ENCODE measurements around the gene PAK5.

The PAK5 gene

DNA sequence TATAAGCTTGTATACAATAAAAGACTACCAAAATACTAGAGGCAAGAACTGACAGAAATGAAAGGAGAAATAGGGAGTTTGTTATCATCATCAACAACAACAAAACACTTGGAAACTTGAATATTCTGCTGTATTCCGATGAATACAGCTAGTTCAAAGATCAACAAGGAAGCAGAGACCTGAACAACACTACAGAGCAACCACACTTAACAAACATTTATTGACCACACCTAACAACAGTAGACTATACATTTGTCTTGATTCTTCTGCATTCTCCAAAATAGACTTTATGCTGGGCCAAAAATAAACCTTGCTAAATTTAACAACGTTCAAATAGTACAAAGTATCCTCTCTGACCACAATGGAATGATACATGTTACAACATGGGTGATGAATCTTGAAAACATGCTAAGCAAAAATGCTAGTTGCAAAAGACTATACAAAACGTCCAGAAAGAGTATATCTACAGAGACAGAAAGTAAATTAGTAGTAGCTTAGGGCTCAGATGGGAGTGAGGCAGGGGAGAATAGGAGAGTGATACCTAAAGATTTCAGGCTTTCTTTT is 39.1 kb upstream of the PAK5 start:
- H3K79me2 ChIP-seq = no peaks in the 10 kb centered on the region
- H3K36me3 ChIP-seq (ENCODE audit: control insufficient read depth, insufficient read depth, low read length) = no peaks in the 10 kb centered on the region
- H2AFZ ChIP-seq = no peak overlapping the region
- no peaks in the 10 kb centered on the region for H3K4me1 ChIP-seq
- H3K4me2 ChIP-seq (ENCODE audit: low read length) = no peak overlapping the region
- H3K27ac ChIP-seq = no peak overlapping the region
- H3K9ac ChIP-seq = no peak overlapping the region
- no peak overlapping the region for H3K4me3 ChIP-seq (ENCODE audit: low read depth, low read length)
- TF ChIP-seq, protein P1, sequence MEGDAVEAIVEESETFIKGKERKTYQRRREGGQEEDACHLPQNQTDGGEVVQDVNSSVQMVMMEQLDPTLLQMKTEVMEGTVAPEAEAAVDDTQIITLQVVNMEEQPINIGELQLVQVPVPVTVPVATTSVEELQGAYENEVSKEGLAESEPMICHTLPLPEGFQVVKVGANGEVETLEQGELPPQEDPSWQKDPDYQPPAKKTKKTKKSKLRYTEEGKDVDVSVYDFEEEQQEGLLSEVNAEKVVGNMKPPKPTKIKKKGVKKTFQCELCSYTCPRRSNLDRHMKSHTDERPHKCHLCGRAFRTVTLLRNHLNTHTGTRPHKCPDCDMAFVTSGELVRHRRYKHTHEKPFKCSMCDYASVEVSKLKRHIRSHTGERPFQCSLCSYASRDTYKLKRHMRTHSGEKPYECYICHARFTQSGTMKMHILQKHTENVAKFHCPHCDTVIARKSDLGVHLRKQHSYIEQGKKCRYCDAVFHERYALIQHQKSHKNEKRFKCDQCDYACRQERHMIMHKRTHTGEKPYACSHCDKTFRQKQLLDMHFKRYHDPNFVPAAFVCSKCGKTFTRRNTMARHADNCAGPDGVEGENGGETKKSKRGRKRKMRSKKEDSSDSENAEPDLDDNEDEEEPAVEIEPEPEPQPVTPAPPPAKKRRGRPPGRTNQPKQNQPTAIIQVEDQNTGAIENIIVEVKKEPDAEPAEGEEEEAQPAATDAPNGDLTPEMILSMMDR (IDR thresholded peaks at IDR 0.05) = no peak
- H3K9me3 ChIP-seq (ENCODE audit: control insufficient read depth, low read length) = no peaks in the 10 kb centered on the region
- no peaks in the 10 kb centered on the region for H3K27me3 ChIP-seq (ENCODE audit: control insufficient read depth, insufficient read depth, low read length)

DNA sequence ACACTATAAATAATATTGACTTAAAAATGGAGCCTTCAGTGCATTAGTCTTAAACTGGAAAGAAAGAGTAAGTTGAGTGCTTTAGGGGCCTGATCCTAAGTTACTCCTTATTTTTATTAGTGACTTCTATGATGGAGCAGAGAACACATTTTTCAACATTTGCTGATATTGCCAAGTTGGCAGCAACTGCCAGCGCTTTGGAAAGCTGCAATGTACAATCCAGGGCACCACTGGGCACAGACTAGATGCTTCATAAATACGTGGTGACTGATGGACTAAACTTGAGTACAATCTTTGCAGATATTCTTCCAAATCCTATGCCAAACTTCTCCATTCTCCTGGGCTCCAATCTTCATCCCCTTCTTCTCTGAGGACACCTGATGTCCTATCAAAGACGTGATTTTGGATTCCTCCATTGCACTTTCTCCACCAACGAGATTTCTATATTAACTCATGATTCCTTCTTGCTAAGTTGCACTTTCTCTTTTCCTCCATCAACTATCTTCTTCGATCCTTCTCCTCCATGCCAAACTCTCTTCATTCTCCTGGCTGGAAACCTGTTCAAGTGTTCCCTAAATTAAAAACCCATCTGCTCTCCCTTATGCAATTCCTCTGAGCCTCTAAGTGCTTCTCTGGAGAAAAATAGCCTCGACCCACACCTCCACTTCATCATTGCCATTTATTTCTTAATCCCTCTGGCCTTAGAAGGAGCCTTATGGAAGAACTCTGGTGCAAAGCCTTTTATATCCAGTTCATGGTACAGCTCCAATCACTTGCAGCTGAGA is 28.5 kb upstream of the PAK5 start:
- H3K27ac ChIP-seq = no peak overlapping the region
- TF ChIP-seq, protein P1 (IDR thresholded peaks at IDR 0.05) = no peak

DNA sequence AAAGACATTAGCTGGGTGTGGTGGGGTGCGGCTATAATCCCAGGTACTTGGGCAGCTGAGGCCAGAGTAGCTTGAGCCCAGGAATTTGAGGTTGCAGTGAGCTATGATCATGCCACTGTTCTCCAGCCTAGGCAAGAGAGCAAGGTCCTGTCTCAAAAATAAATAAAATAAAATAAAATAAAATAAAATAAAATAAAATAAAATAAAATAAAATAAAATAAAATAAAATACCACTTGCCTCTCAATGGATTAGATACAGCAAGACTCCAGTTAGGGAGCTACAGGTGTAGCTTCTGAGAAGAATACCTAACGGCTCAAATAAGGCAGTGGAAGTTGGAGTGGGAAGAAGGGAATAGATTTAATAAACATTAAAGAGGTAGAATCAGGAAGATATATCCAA is 13.7 kb upstream of the PAK5 start:
- Histone ChIP-seq H2AFZ (no peak overlapping the region), H3K9me3 (ENCODE audit: control insufficient read depth, low read length) (no peaks in the 10 kb centered on the region), H3K4me1 (no peaks in the 10 kb centered on the region), H3K4me3 (ENCODE audit: low read depth, low read length) (no peak overlapping the region), H3K79me2 (no peaks in the 10 kb centered on the region), H3K9ac (no peak overlapping the region), H3K4me2 (ENCODE audit: low read length) (no peak overlapping the region), H3K36me3 (ENCODE audit: control insufficient read depth, insufficient read depth, low read length) (no peaks in the 10 kb centered on the region), H3K27ac (no peak overlapping the region), H3K27me3 (ENCODE audit: control insufficient read depth, insufficient read depth, low read length) (no peaks in the 10 kb centered on the region)
- TF ChIP-seq, protein P1 (IDR thresholded peaks at IDR 0.05) = no peak

More for the DNA sequence above, 28.5 kb upstream of the PAK5 start:
- no peaks in the 10 kb centered on the region for H3K79me2 ChIP-seq
- no peak overlapping the region for H2AFZ ChIP-seq
- H3K9ac ChIP-seq = no peak overlapping the region
- H3K4me1 ChIP-seq = no peaks in the 10 kb centered on the region
- no peaks in the 10 kb centered on the region for H3K27me3 ChIP-seq (ENCODE audit: control insufficient read depth, insufficient read depth, low read length)
- no peak overlapping the region for H3K4me2 ChIP-seq (ENCODE audit: low read length)
- H3K4me3 ChIP-seq (ENCODE audit: low read depth, low read length) = no peak overlapping the region
- no peaks in the 10 kb centered on the region for H3K9me3 ChIP-seq (ENCODE audit: control insufficient read depth, low read length)
- no peaks in the 10 kb centered on the region for H3K36me3 ChIP-seq (ENCODE audit: control insufficient read depth, insufficient read depth, low read length)

DNA sequence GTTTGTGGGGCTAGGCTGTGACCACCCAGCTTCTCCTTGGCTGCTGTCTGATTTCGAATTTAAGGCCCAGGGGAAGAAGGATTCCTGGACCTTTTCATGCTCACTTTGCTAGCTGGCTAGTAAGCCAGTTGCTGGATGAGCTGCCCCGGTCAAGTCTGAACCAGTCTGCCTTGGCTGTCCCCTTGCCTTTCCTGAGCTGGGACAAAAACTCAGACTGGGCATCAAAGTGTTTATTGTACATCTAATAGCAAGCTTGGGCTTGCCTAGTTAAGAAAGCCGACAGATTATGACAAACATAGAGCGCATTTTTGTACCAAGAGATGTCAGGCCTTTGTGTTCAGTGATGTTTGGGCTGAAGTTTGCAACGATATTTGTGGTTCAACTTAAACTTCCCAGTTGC is 750 bp upstream of the PAK5 start:
- Histone ChIP-seq H3K9ac (no peak overlapping the region), H3K4me2 (ENCODE audit: low read length) (peak overlapping the region; percentile 47)
- TF ChIP-seq, protein P1 (IDR thresholded peaks at IDR 0.05) = no peak

DNA sequence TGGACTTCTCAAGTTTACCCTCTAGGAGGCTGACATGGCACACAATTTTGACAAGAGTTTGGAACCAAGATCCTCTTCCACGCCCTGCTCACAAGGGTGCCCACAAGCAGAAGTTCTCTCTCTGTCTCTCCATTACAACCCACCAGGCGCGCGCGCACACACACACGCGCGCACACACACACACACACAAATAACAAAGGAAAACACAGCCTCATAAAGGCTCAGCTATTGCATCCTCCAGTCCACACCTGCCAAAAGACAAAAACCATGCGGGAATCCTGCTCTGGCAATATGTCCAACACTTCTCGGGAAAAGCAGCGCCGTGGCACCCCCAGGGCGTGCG is 870 bp downstream of the PAK5 start:
- Histone ChIP-seq H3K9ac (no peak overlapping the region), H3K27ac (no peak overlapping the region), H3K4me3 (ENCODE audit: low read depth, low read length) (peak overlapping the region; percentile 38)

More for the DNA sequence above, 750 bp upstream of the PAK5 start:
- Histone ChIP-seq H3K9me3 (ENCODE audit: control insufficient read depth, low read length) (no peaks in the 10 kb centered on the region), H3K36me3 (ENCODE audit: control insufficient read depth, insufficient read depth, low read length) (no peaks in the 10 kb centered on the region), H3K79me2 (no peaks in the 10 kb centered on the region), H3K27ac (no peak overlapping the region), H2AFZ (peak overlapping the region; percentile 75), H3K4me3 (ENCODE audit: low read depth, low read length) (no peak overlapping the region), H3K27me3 (ENCODE audit: control insufficient read depth, insufficient read depth, low read length) (no peaks in the 10 kb centered on the region), H3K4me1 (no peaks in the 10 kb centered on the region)

More for the DNA sequence above, 870 bp downstream of the PAK5 start:
- no peaks in the 10 kb centered on the region for H3K4me1 ChIP-seq
- peak overlapping the region; percentile 63 for H3K4me2 ChIP-seq (ENCODE audit: low read length)
- H3K9me3 ChIP-seq (ENCODE audit: control insufficient read depth, low read length) = no peaks in the 10 kb centered on the region
- H2AFZ ChIP-seq = peak overlapping the region; percentile 84
- H3K79me2 ChIP-seq = no peaks in the 10 kb centered on the region
- H3K27me3 ChIP-seq (ENCODE audit: control insufficient read depth, insufficient read depth, low read length) = no peaks in the 10 kb centered on the region
- TF ChIP-seq, protein P1 (IDR thresholded peaks at IDR 0.05) = no peak
- no peaks in the 10 kb centered on the region for H3K36me3 ChIP-seq (ENCODE audit: control insufficient read depth, insufficient read depth, low read length)
